HK-2 (cell line): Measurements from ENCODE around the gene EPS15.
"Not testable (repeated sequence)": the region's sequence is repeated elsewhere in the genome, so short reads cannot be mapped to it uniquely, and the experiment has no call there.

Experiments
- DNase-seq: peaks from one replicate; pipeline ENCODE4 v3.0.0-alpha.2; 2018; ENCODE audit not compliant: unreplicated experiment

EPS15 gene

GRCh38 chr1:51514733-51515132, 4.3 kb downstream of the EPS15 start:
- DNase-seq, result no peak

GRCh38 chr1:51512606-51513005, 6.5 kb downstream of the EPS15 start:
- no peak for DNase-seq

- no peak for DNase-seq
These were observed 6.9 kb downstream of the EPS15 start for GRCh38 chr1:51512120-51512519.

- no peak for DNase-seq
These were observed 9.3 kb downstream of the EPS15 start for GRCh38 chr1:51509773-51510172.

GRCh38 chr1:51506537-51506936, 12.5 kb downstream of the EPS15 start:
- no peak for DNase-seq

- no peak for DNase-seq
These were observed 14.1 kb downstream of the EPS15 start for GRCh38 chr1:51504806-51505525.

- not testable (repeated sequence) for DNase-seq
These were observed 17.8 kb downstream of the EPS15 start for GRCh38 chr1:51501218-51501630.

GRCh38 chr1:51499694-51500093, 19.4 kb downstream of the EPS15 start:
- DNase-seq, result no peak

- DNase-seq, result no peak
These were observed 20.1 kb downstream of the EPS15 start for GRCh38 chr1:51498924-51499323.

GRCh38 chr1:51497340-51497739, 21.7 kb downstream of the EPS15 start:
- no peak for DNase-seq

- DNase-seq, result no peak
These were observed 24.8 kb downstream of the EPS15 start for GRCh38 chr1:51494138-51494830.

- DNase-seq, result no peak
These were observed 27.7 kb downstream of the EPS15 start for GRCh38 chr1:51491166-51491981.

GRCh38 chr1:51489472-51489871, 29.6 kb downstream of the EPS15 start:
- no peak for DNase-seq

GRCh38 chr1:51488372-51489050, 30.6 kb downstream of the EPS15 start:
- no peak for DNase-seq

- no peak for DNase-seq
These were observed 31.4 kb downstream of the EPS15 start for GRCh38 chr1:51487628-51488027.

- DNase-seq, result no peak
These were observed 34.5 kb downstream of the EPS15 start for GRCh38 chr1:51484591-51484990.

GRCh38 chr1:51482881-51483280, 36.2 kb downstream of the EPS15 start:
- no peak for DNase-seq

GRCh38 chr1:51474832-51475620, 44.0 kb downstream of the EPS15 start:
- DNase-seq, result not testable (repeated sequence)

GRCh38 chr1:51473331-51474115, 45.5 kb downstream of the EPS15 start:
- no peak for DNase-seq

- no peak for DNase-seq
These were observed 46.7 kb downstream of the EPS15 start for GRCh38 chr1:51472359-51472758.
